H9 (cell line): ENCODE results near the gene GALNT9. TPM values are rescaled to one million over a fixed set of nuclear protein-coding genes. Genes with fewer than 3 reads are reported as not detected.

Experiments used
- DNase-seq: peaks from one replicate; pipeline ENCODE4 v3.0.0-alpha.2; 2017
- H2AFZ ChIP-seq: one replicate; pipeline ENCODE4 v1.6.1; 2013; ENCODE audit warnings: mild to moderate bottlenecking, low read length, control low read depth, moderate library complexity
- H2AK5ac ChIP-seq: 2 replicates; pipeline ENCODE4 v1.6.1; 2013; ENCODE audit warnings: low read length, control low read depth, mixed read lengths; ENCODE audit not compliant: insufficient read length
- H2BK120ac ChIP-seq: one replicate; pipeline ENCODE4 v1.6.1; 2013; ENCODE audit warnings: low read depth, mild to moderate bottlenecking, low read length, control low read depth, inconsistent platforms; ENCODE audit not compliant: poor library complexity, severe bottlenecking
- H2BK12ac ChIP-seq: 2 replicates; pipeline ENCODE4 v1.6.1; 2013; ENCODE audit warnings: low read length, control low read depth, mixed read lengths, low read depth; ENCODE audit not compliant: insufficient read length
- H2BK15ac ChIP-seq: 2 replicates; pipeline ENCODE4 v1.6.1; 2013; ENCODE audit warnings: low read depth, low read length, control low read depth
- H2BK20ac ChIP-seq: one replicate; pipeline ENCODE4 v1.6.1; 2013; ENCODE audit warnings: low read depth, mild to moderate bottlenecking, low read length, control low read depth, inconsistent platforms; ENCODE audit not compliant: poor library complexity, severe bottlenecking
- H2BK5ac ChIP-seq: 2 replicates; pipeline ENCODE4 v1.6.1; 2013; ENCODE audit warnings: low read length, control low read depth, mixed read lengths; ENCODE audit not compliant: insufficient read length
- H3K14ac ChIP-seq: 2 replicates; pipeline ENCODE4 v1.6.1; 2013; ENCODE audit warnings: low read length, control low read depth; ENCODE audit not compliant: insufficient read depth
- H3K18ac ChIP-seq: 2 replicates; pipeline ENCODE4 v1.6.1; 2013; ENCODE audit warnings: low read depth, mild to moderate bottlenecking, mixed read lengths, low read length, control low read depth; ENCODE audit not compliant: insufficient read length
- H3K23ac ChIP-seq: 2 replicates; pipeline ENCODE4 v1.6.1; 2013; ENCODE audit warnings: low read length, control low read depth, mixed read lengths, low read depth; ENCODE audit not compliant: insufficient read length
- H3K23me2 ChIP-seq: 2 replicates; pipeline ENCODE4 v1.6.1; 2013; ENCODE audit warnings: low read depth, mild to moderate bottlenecking, mixed read lengths, low read length, control low read depth; ENCODE audit not compliant: insufficient read length, poor library complexity, severe bottlenecking
- H3K27ac ChIP-seq: 2 replicates; pipeline ENCODE4 v1.5.1; 2013; ENCODE audit warnings: low read length, control low read depth, mixed read lengths, low read depth; ENCODE audit not compliant: insufficient read length
- H3K27me3 ChIP-seq: 2 replicates; pipeline ENCODE4 v1.6.1; 2013; ENCODE audit warnings: low read length, control low read depth, inconsistent platforms; ENCODE audit not compliant: insufficient read depth
- H3K4ac ChIP-seq: 2 replicates; pipeline ENCODE4 v1.6.1; 2013; ENCODE audit warnings: low read depth, mild to moderate bottlenecking, control low read depth, inconsistent platforms, low read length, moderate library complexity
- H3K4me1 ChIP-seq: 2 replicates; pipeline ENCODE4 v1.6.1; 2013; ENCODE audit warnings: low read length, control low read depth, inconsistent platforms; ENCODE audit not compliant: insufficient read depth
- H3K4me2 ChIP-seq: 2 replicates; pipeline ENCODE4 v1.6.1; 2013; ENCODE audit warnings: low read length, control low read depth, mixed read lengths; ENCODE audit not compliant: insufficient read length, insufficient read depth
- H3K56ac ChIP-seq: 2 replicates; pipeline ENCODE4 v1.6.1; 2013; ENCODE audit warnings: low read depth, mild to moderate bottlenecking, mixed read lengths, low read length, control low read depth; ENCODE audit not compliant: insufficient read length
- H3K79me1 ChIP-seq: 2 replicates; pipeline ENCODE4 v1.6.1; 2013; ENCODE audit warnings: low read depth, mild to moderate bottlenecking, moderate library complexity, low read length, control low read depth, inconsistent platforms; ENCODE audit not compliant: insufficient read depth, poor library complexity, severe bottlenecking
- H3K79me2 ChIP-seq: 2 replicates; pipeline ENCODE4 v1.6.1; 2013; ENCODE audit warnings: low read length, control low read depth, inconsistent platforms; ENCODE audit not compliant: insufficient read depth
- H3K9ac ChIP-seq: 2 replicates; pipeline ENCODE4 v1.6.1; 2013; ENCODE audit warnings: low read length, control low read depth, mixed read lengths; ENCODE audit not compliant: insufficient read length; ENCODE audit errors: extremely low read depth
- H3K9me3 ChIP-seq: one replicate; pipeline ENCODE4 v1.6.1; 2013; ENCODE audit warnings: low read depth, low read length, inconsistent platforms; ENCODE audit not compliant: control insufficient read depth
- H3T11ph ChIP-seq: one replicate; pipeline ENCODE4 v1.6.1; 2013; ENCODE audit warnings: mild to moderate bottlenecking, low read length, control low read depth, inconsistent platforms
- H4K20me1 ChIP-seq: one replicate; pipeline ENCODE4 v1.6.1; 2013; ENCODE audit not compliant: control insufficient read depth, insufficient read length, insufficient read depth
- H4K5ac ChIP-seq: 2 replicates; pipeline ENCODE4 v1.6.1; 2013; ENCODE audit warnings: low read depth, mild to moderate bottlenecking, mixed read lengths, low read length, control low read depth; ENCODE audit not compliant: insufficient read length
- H4K8ac ChIP-seq: replicated peaks from 2 replicates; pipeline ENCODE4 v1.6.1; 2013; ENCODE audit warnings: low read length, control low read depth, mixed read lengths, low read depth; ENCODE audit not compliant: insufficient read length
- H4K91ac ChIP-seq: 2 replicates; pipeline ENCODE4 v1.6.1; 2013; ENCODE audit warnings: low read depth, mild to moderate bottlenecking, moderate library complexity, mixed read lengths, low read length, control low read depth; ENCODE audit not compliant: insufficient read length
- H3K27ac Mint-ChIP-seq, 3 experiments: 2 replicates in 2 of 3; 3 replicates in 1 of 3; pipeline ENCODE4 v1.8.0; 2020 to 2021; ENCODE audit warnings: mixed read lengths in 3 of 3, mild to moderate bottlenecking in 1 of 3, moderate library complexity in 1 of 3
- H3K27me3 Mint-ChIP-seq: 2 replicates; pipeline ENCODE4 v1.8.0; 2021; ENCODE audit warnings: low read depth, mild to moderate bottlenecking, moderate library complexity, mixed read lengths
- H3K36me3 Mint-ChIP-seq, 3 experiments: 2 replicates in 2 of 3; 3 replicates in 1 of 3; pipeline ENCODE4 v1.8.0; 2020 to 2021; ENCODE audit warnings: low read depth in 3 of 3, mixed read lengths in 3 of 3; ENCODE audit not compliant: insufficient read depth in 1 of 3
- H3K4me1 Mint-ChIP-seq, 2 experiments: 2 replicates each; pipeline ENCODE4 v1.8.0; 2020; ENCODE audit warnings: mixed read lengths in 2 of 2
- H3K4me3 Mint-ChIP-seq, 2 experiments: 2 replicates in 1 of 2; 3 replicates in 1 of 2; pipeline ENCODE4 v1.8.0; 2020 to 2021; ENCODE audit warnings: mild to moderate bottlenecking in 2 of 2, mixed read lengths in 2 of 2, moderate library complexity in 1 of 2
- H3K9me3 Mint-ChIP-seq, 2 experiments: 2 replicates in 1 of 2; 3 replicates in 1 of 2; pipeline ENCODE4 v1.8.0; 2020; ENCODE audit warnings: mild to moderate bottlenecking in 2 of 2, mixed read lengths in 2 of 2, moderate library complexity in 1 of 2
- CTCF ChIP-seq: fragments of 200-600 bp; sonication (generic); conservative IDR thresholded peaks from 3 replicates; pipeline ENCODE4 v1.8.0; 2021; ENCODE audit warnings: antibody characterized with exemption, mild to moderate bottlenecking
- WGBS: extraction: QIAGEN DNeasy Blood & Tissue Kit; methylation state at CpG from one replicate; pipeline ENCODE4 v1.1.7; 2013; ENCODE audit warnings: missing lambda C conversion rate, low lambda C conversion rate, mixed read lengths; ENCODE audit not compliant: insufficient read length; ENCODE audit errors: extremely low coverage; 5-methylcytosine and 5-hydroxymethylcytosine counted together
- total RNA-seq: library from RNA; stranded (reverse); gene quantifications from 2 replicates; pipeline ENCODE4 v1.2.1, GENCODE V29; 2021

Gene GALNT9
- total RNA-seq, 1 experiment from 2014 or later, result 0.35 TPM

GRCh38 chr12:132222808-132223173 is 106.6 kb downstream of the GALNT9 start:
- no peak overlapping the region for H3K27ac ChIP-seq
- H2AK5ac ChIP-seq, result no peak overlapping the region

More at GRCh38 chr12:132222808-132223173, 106.6 kb downstream of the GALNT9 start:
- H3K4me1 ChIP-seq, result no peaks in the 10 kb centered on the region; the same call in 1 of the 2 replicates
- no peak overlapping the region for H2BK15ac ChIP-seq
- H3K27ac Mint-ChIP-seq, result no peak overlapping the region
- H3K23me2 ChIP-seq, result no peaks in the 10 kb centered on the region
- H3T11ph ChIP-seq, result no peak overlapping the region
- peaks cover 0 to 2% of the 10 kb centered on the region in 2 experiments; a peak in 1 of 4 replicates for H3K4me1 Mint-ChIP-seq
- no peaks in the 10 kb centered on the region for H4K20me1 ChIP-seq
- no peak overlapping the region for H2BK20ac ChIP-seq
- H3K18ac ChIP-seq, result no peak overlapping the region
- no peak overlapping the region for H4K8ac ChIP-seq
- 100% methylated on average over 2 of the region's 6 CpGs for WGBS
- TF ChIP-seq CTCF, result no peak
- no peaks in the 10 kb centered on the region for H3K9me3 ChIP-seq
- H2BK120ac ChIP-seq, result no peak overlapping the region
- peaks cover 6% of the 10 kb centered on the region; the same call in 1 of the 2 replicates for H3K27me3 ChIP-seq
- H3K4ac ChIP-seq, result no peak overlapping the region
- H3K79me2 ChIP-seq, result no peaks in the 10 kb centered on the region
- no peak for DNase-seq
- H3K14ac ChIP-seq, result no peak overlapping the region; the same call in 1 of the 2 replicates
- H3K4me3 Mint-ChIP-seq, result no peak overlapping the region
- peaks cover 44% of the 10 kb centered on the region for H3K27me3 Mint-ChIP-seq
- no peak overlapping the region for H2AFZ ChIP-seq
- H4K91ac ChIP-seq, result no peak overlapping the region
- H2BK5ac ChIP-seq, result no peak overlapping the region
- H3K36me3 Mint-ChIP-seq, result peaks cover 0 to 3% (median 0%) of the 10 kb centered on the region in 3 experiments; a peak in 1 of 7 replicates
- H3K9me3 Mint-ChIP-seq, result peaks cover 7 to 8% of the 10 kb centered on the region in 2 experiments
- no peak overlapping the region for H3K4me2 ChIP-seq
- H4K5ac ChIP-seq, result no peak overlapping the region
- H3K56ac ChIP-seq, result no peak overlapping the region
- no peak overlapping the region for H3K23ac ChIP-seq
- no peak overlapping the region for H3K9ac ChIP-seq
- no peaks in the 10 kb centered on the region for H3K79me1 ChIP-seq
- no peak overlapping the region for H2BK12ac ChIP-seq
